ENCODE measurements around the gene TUBGCP3. TPM values are rescaled to one million over a fixed set of nuclear protein-coding genes. Genes with fewer than 3 reads are reported as not detected.

TUBGCP3 gene
- total RNA-seq, 4 donors from 2014 or later, result 23.3 to 43.6 (median 30.0) TPM

- Histone ChIP-seq H3K9me3 (no peaks in the 10 kb centered on the region), H3K4me1 (peaks cover 0 to 25% (median 19%) of the 10 kb centered on the region in 4 donors), H3K36me3 (no peaks in the 10 kb centered on the region), H3K27me3 (no peaks in the 10 kb centered on the region), H3K4me3 (no peak overlapping the region), H3K27ac (no peak overlapping the region)
- 98% methylated on average over 13 of the region's 18 CpGs; no CpG with 5 or more reads in 1 of the 2 donors for WGBS, 2 donors (ENCODE audit: low coverage in 1 of 2)
- no peak for TF ChIP-seq EP300 (IDR thresholded peaks at IDR 0.05; ENCODE audit: low read depth)
- no peak for TF ChIP-seq POLR2AphosphoS5 (IDR thresholded peaks at IDR 0.05)
- no peak for TF ChIP-seq POLR2A (IDR thresholded peaks at IDR 0.05)
- TF ChIP-seq CTCF (IDR thresholded peaks at IDR 0.05), result no peak
- in situ Hi-C loops (cut with MboI; ENCODE audit: low pct_ligation_motif_present in 1 of 4, low pct_unique_long_range_greater_than_20kb in 1 of 4, low sequenced_read_pairs in 3 of 4) (no loop called here), intact Hi-C loops (cut with DNase I; ENCODE audit: low total_unique reads) (no loop called here)
- DNase-seq, result no peak
These were observed 8.6 kb downstream of the TUBGCP3 start for GRCh38 chr13:112579310-112579843.

- in situ Hi-C loops (cut with MboI; ENCODE audit: low pct_ligation_motif_present in 1 of 4, low pct_unique_long_range_greater_than_20kb in 1 of 4, low sequenced_read_pairs in 3 of 4), result no loop called here
- Histone ChIP-seq H3K4me3 (no peak overlapping the region), H3K4me1 (peaks cover 0 to 41% (median 19%) of the 10 kb centered on the region in 4 donors), H3K36me3 (no peaks in the 10 kb centered on the region), H3K27ac (no peak overlapping the region), H3K27me3 (no peaks in the 10 kb centered on the region), H3K9me3 (no peaks in the 10 kb centered on the region)
- intact Hi-C loops (cut with DNase I; ENCODE audit: low total_unique reads), result no loop called here
- no peak for DNase-seq
- TF ChIP-seq CTCF (IDR thresholded peaks at IDR 0.05) (no peak), POLR2AphosphoS5 (IDR thresholded peaks at IDR 0.05) (no peak), POLR2A (IDR thresholded peaks at IDR 0.05) (no peak), EP300 (IDR thresholded peaks at IDR 0.05; ENCODE audit: low read depth) (no peak)
These were observed 11.2 kb downstream of the TUBGCP3 start for GRCh38 chr13:112576768-112577167.

GRCh38 chr13:112576191-112576590, 11.8 kb downstream of the TUBGCP3 start:
- Histone ChIP-seq H3K36me3 (no peaks in the 10 kb centered on the region), H3K27me3 (no peaks in the 10 kb centered on the region), H3K4me3 (no peak overlapping the region), H3K27ac (no peak overlapping the region), H3K9me3 (no peaks in the 10 kb centered on the region), H3K4me1 (peaks cover 0 to 41% (median 19%) of the 10 kb centered on the region in 4 donors)
- in situ Hi-C loops (cut with MboI; ENCODE audit: low pct_ligation_motif_present in 1 of 4, low pct_unique_long_range_greater_than_20kb in 1 of 4, low sequenced_read_pairs in 3 of 4) (no loop called here), intact Hi-C loops (cut with DNase I; ENCODE audit: low total_unique reads) (no loop called here)
- DNase-seq, result no peak
- 80 to 94% methylated on average over 3 to 4 of the region's 4 CpGs for WGBS, 2 donors (ENCODE audit: low coverage in 1 of 2)
- TF ChIP-seq POLR2A (IDR thresholded peaks at IDR 0.05) (no peak), CTCF (IDR thresholded peaks at IDR 0.05) (no peak), POLR2AphosphoS5 (IDR thresholded peaks at IDR 0.05) (no peak), EP300 (IDR thresholded peaks at IDR 0.05; ENCODE audit: low read depth) (no peak)

GRCh38 chr13:112575675-112576074, 12.3 kb downstream of the TUBGCP3 start:
- no peak for DNase-seq
- peaks cover 0 to 36% (median 15%) of the 10 kb centered on the region in 4 donors for H3K4me1 ChIP-seq
- no peak for TF ChIP-seq POLR2AphosphoS5 (IDR thresholded peaks at IDR 0.05)
- no peak for TF ChIP-seq POLR2A (IDR thresholded peaks at IDR 0.05)
- TF ChIP-seq CTCF (IDR thresholded peaks at IDR 0.05), result no peak
- no peak for TF ChIP-seq EP300 (IDR thresholded peaks at IDR 0.05; ENCODE audit: low read depth)
- WGBS, 2 donors (ENCODE audit: low coverage in 1 of 2), result 82 to 87% methylated on average over 5 of the region's 5 CpGs
- no peak overlapping the region for H3K4me3 ChIP-seq
- no peaks in the 10 kb centered on the region for H3K27me3 ChIP-seq
- in situ Hi-C loops (cut with MboI; ENCODE audit: low pct_ligation_motif_present in 1 of 4, low pct_unique_long_range_greater_than_20kb in 1 of 4, low sequenced_read_pairs in 3 of 4), result no loop called here
- no peaks in the 10 kb centered on the region for H3K36me3 ChIP-seq
- H3K9me3 ChIP-seq, result no peaks in the 10 kb centered on the region
- peak overlapping the region; percentile 39 to 54 (median 50) for H3K27ac ChIP-seq
- intact Hi-C loops (cut with DNase I; ENCODE audit: low total_unique reads), result no loop called here
